ENCODE results near the gene ASB18. TPM values are rescaled to one million over a fixed set of nuclear protein-coding genes. Genes with fewer than 3 reads are reported as not detected.

The ASB18 gene
- total RNA-seq, 1 donor = not detected

GRCh38 chr2:236265675-236266074, 1.5 kb upstream of the ASB18 start:
- no peak for TF ChIP-seq CTCF (IDR thresholded peaks at IDR 0.05; ENCODE audit: insufficient read depth, low read length)
- DNase-seq (ENCODE audit: low read depth) = no peak
- no peak overlapping the region for H3K4me3 ChIP-seq (ENCODE audit: low read depth, low read length)

GRCh38 chr2:236262238-236262637, 2.0 kb downstream of the ASB18 start:
- no peak overlapping the region for H3K4me3 ChIP-seq (ENCODE audit: low read depth, low read length)
- DNase-seq (ENCODE audit: low read depth) = no peak
- no peak for TF ChIP-seq CTCF (IDR thresholded peaks at IDR 0.05; ENCODE audit: insufficient read depth, low read length)

- TF ChIP-seq CTCF (IDR thresholded peaks at IDR 0.05; ENCODE audit: insufficient read depth, low read length) = no peak
- no peak overlapping the region for H3K4me3 ChIP-seq (ENCODE audit: low read depth, low read length)
- no peak for DNase-seq (ENCODE audit: low read depth)
These were observed 2.8 kb downstream of the ASB18 start for GRCh38 chr2:236261452-236261851.

GRCh38 chr2:236259371-236259770, 4.8 kb downstream of the ASB18 start:
- H3K4me3 ChIP-seq (ENCODE audit: low read depth, low read length) = no peak overlapping the region
- no peak for DNase-seq (ENCODE audit: low read depth)
- no peak for TF ChIP-seq CTCF (IDR thresholded peaks at IDR 0.05; ENCODE audit: insufficient read depth, low read length)

GRCh38 chr2:236257575-236257974, 6.6 kb downstream of the ASB18 start:
- no peak for DNase-seq (ENCODE audit: low read depth)
- TF ChIP-seq CTCF (IDR thresholded peaks at IDR 0.05; ENCODE audit: insufficient read depth, low read length) = no peak
- no peak overlapping the region for H3K4me3 ChIP-seq (ENCODE audit: low read depth, low read length)

- no peak overlapping the region for H3K4me3 ChIP-seq (ENCODE audit: low read depth, low read length)
- no peak for TF ChIP-seq CTCF (IDR thresholded peaks at IDR 0.05; ENCODE audit: insufficient read depth, low read length)
- no peak for DNase-seq (ENCODE audit: low read depth)
These were observed 7.1 kb downstream of the ASB18 start for GRCh38 chr2:236257136-236257535.

GRCh38 chr2:236256366-236256985, 7.7 kb downstream of the ASB18 start:
- no peak for TF ChIP-seq CTCF (IDR thresholded peaks at IDR 0.05; ENCODE audit: insufficient read depth, low read length)
- no peak for DNase-seq (ENCODE audit: low read depth)

More at GRCh38 chr2:236256366-236256985, 7.7 kb downstream of the ASB18 start:
- no peak overlapping the region for H3K4me3 ChIP-seq (ENCODE audit: low read depth, low read length)
